ENCODE measurements around the gene LRRC36.
A peak's percentile ranks its signal among the peaks of the same experiment; 100 is the strongest.

LRRC36 gene

DNA sequence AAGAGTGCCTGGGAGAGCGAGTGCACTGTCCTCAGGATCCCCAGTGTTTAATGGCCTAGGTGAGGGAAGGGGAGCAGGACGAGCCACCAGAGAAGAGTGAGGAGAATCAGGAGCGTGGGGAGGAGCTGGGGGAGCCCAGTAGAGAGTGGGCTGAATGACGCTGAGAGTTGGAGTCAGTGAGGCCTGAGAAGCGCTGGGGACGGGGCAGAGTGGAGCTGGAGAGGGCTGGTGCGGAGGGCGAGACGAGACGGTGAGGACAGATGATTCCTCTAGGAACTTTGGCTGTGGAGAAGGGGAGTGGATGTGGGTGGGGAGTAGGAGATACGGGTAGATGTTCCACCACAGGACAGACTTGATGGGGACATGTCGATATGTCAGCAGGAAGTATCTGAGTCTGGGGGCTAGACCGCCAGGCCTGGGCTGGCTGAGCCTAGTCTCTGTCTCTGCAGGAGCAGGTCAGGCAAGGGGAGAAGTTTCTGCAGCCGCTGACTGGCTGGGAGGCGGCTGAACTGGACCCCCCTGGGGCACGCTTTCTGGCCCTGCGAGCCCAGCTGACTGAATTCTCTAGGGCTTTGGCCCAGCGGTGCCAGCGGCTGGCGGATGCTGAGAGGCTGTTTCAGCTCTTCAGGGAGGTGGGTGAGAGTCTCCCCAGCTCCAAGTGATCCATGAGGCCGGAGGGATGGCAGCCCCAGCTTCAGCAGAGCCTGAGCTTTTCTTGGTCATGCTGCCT lies 42.6 kb upstream of the LRRC36 start:
- Histone ChIP-seq H3K79me2 (ENCODE audit: insufficient read depth, low read length) (no peaks in the 10 kb centered on the region), H3K4me3 (ENCODE audit: low read depth in 1 of 2, low read length in 2 of 2) (no peak overlapping the region), H4K20me1 (ENCODE audit: insufficient read depth, low read length) (no peaks in the 10 kb centered on the region; the same call in 1 of the 2 replicates), H3K9me3 (ENCODE audit: insufficient read depth, low read length, severe bottlenecking) (no peaks in the 10 kb centered on the region), H3K4me1 (ENCODE audit: insufficient read depth, low read length) (no peaks in the 10 kb centered on the region), H3K9ac (ENCODE audit: low read depth, low read length) (no peak overlapping the region), H3K27ac (ENCODE audit: low read length) (no peak overlapping the region), H2AFZ (ENCODE audit: low read depth, low read length) (no peak overlapping the region), H3K4me2 (ENCODE audit: insufficient read depth, low read length) (no peak overlapping the region), H3K36me3 (ENCODE audit: insufficient read depth, low read length) (no peaks in the 10 kb centered on the region), H3K27me3 (ENCODE audit: insufficient read depth, low read length, poor library complexity) (no peaks in the 10 kb centered on the region)
- DNase-seq (no peak), ATAC-seq (ENCODE audit: insufficient read depth, low read depth) (no peak)
- TF ChIP-seq, protein P1, sequence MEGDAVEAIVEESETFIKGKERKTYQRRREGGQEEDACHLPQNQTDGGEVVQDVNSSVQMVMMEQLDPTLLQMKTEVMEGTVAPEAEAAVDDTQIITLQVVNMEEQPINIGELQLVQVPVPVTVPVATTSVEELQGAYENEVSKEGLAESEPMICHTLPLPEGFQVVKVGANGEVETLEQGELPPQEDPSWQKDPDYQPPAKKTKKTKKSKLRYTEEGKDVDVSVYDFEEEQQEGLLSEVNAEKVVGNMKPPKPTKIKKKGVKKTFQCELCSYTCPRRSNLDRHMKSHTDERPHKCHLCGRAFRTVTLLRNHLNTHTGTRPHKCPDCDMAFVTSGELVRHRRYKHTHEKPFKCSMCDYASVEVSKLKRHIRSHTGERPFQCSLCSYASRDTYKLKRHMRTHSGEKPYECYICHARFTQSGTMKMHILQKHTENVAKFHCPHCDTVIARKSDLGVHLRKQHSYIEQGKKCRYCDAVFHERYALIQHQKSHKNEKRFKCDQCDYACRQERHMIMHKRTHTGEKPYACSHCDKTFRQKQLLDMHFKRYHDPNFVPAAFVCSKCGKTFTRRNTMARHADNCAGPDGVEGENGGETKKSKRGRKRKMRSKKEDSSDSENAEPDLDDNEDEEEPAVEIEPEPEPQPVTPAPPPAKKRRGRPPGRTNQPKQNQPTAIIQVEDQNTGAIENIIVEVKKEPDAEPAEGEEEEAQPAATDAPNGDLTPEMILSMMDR (IDR thresholded peaks at IDR 0.05; ENCODE audit: borderline replicate concordance, extremely low read depth, low read length, poor library complexity, severe bottlenecking), result no peak
- TF ChIP-seq EZH2 (IDR thresholded peaks at IDR 0.05; ENCODE audit: borderline replicate concordance, low read depth, low read length, severe bottlenecking), result no peak

DNA sequence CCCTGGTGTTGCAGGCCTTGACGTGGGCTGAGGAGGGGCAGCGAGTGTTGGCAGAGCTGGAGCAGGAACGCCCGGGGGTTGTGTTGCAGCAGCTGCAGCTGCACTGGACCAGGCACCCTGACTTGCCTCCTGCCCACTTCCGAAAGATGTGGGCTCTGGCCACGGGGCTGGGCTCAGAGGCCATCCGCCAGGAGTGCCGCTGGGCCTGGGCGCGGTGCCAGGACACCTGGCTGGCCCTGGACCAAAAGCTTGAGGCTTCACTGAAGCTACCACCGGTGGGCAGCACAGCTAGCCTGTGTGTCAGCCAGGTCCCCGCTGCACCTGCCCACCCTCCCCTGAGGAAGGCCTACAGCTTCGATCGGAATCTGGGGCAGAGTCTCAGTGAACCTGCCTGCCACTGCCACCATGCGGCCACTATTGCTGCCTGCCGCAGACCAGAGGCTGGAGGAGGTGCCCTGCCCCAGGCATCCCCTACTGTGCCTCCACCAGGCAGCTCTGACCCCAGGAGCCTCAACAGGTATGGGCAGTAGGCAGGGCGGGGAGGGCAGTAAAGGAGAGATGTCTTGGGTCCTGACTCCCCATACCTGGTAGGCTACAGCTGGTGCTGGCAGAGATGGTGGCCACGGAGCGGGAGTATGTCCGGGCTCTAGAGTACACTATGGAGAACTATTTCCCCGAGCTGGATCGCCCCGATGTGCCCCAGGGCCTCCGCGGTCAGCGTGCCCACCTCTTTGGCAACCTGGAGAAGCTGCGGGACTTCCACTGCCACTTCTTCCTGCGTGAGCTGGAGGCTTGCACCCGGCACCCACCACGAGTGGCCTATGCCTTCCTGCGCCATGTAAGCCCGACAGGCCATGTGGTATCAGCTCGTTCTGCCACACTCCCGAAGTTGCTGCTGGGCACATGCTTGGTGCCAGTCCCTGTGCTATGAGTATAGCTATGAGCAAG lies 41.6 kb upstream of the LRRC36 start:
- Histone ChIP-seq H3K4me2 (ENCODE audit: insufficient read depth, low read length) (no peak overlapping the region), H3K79me2 (ENCODE audit: insufficient read depth, low read length) (no peaks in the 10 kb centered on the region)
- no peak for DNase-seq

DNA sequence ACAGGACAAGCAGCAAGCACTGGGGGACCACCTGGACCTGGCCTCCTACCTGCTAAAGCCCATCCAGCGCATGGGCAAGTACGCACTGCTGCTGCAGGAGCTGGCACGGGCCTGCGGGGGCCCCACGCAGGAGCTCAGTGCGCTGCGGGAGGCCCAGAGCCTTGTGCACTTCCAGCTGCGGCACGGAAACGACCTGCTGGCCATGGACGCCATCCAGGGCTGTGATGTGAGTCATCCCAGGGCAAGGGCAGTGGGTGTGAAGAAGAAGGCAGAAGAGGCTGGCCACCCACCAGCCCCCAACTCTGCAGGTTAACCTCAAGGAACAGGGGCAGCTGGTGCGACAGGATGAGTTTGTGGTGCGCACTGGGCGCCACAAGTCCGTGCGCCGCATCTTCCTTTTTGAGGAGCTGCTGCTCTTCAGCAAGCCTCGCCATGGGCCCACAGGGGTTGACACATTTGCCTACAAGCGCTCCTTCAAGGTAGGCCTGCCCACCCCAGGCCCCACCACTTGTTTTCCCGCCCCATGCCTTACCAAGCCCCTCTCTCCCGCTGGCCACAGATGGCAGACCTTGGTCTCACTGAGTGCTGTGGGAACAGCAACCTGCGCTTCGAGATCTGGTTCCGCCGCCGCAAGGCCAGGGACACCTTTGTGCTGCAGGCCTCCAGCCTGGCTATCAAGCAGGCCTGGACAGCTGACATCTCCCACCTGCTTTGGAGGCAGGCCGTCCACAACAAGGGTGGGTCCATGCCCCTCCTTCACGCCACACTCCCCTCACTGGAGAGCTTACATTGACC lies 40.0 kb upstream of the LRRC36 start:
- ATAC-seq (ENCODE audit: insufficient read depth, low read depth) (no peak), DNase-seq (no peak)
- Histone ChIP-seq H3K4me1 (ENCODE audit: insufficient read depth, low read length) (no peaks in the 10 kb centered on the region), H3K79me2 (ENCODE audit: insufficient read depth, low read length) (no peaks in the 10 kb centered on the region), H2AFZ (ENCODE audit: low read depth, low read length) (no peak overlapping the region), H3K27ac (ENCODE audit: low read length) (no peak overlapping the region), H3K9ac (ENCODE audit: low read depth, low read length) (no peak overlapping the region), H4K20me1 (ENCODE audit: insufficient read depth, low read length) (no peaks in the 10 kb centered on the region; the same call in 1 of the 2 replicates), H3K4me3 (ENCODE audit: low read depth in 1 of 2, low read length in 2 of 2) (no peak overlapping the region), H3K4me2 (ENCODE audit: insufficient read depth, low read length) (no peak overlapping the region), H3K9me3 (ENCODE audit: insufficient read depth, low read length, severe bottlenecking) (no peaks in the 10 kb centered on the region), H3K36me3 (ENCODE audit: insufficient read depth, low read length) (no peaks in the 10 kb centered on the region), H3K27me3 (ENCODE audit: insufficient read depth, low read length, poor library complexity) (no peaks in the 10 kb centered on the region)
- TF ChIP-seq, protein P1 (IDR thresholded peaks at IDR 0.05; ENCODE audit: borderline replicate concordance, extremely low read depth, low read length, poor library complexity, severe bottlenecking), result no peak
- no peak for TF ChIP-seq EZH2 (IDR thresholded peaks at IDR 0.05; ENCODE audit: borderline replicate concordance, low read depth, low read length, severe bottlenecking)

More for the DNA sequence above, 41.6 kb upstream of the LRRC36 start:
- H3K9me3 ChIP-seq (ENCODE audit: insufficient read depth, low read length, severe bottlenecking), result no peaks in the 10 kb centered on the region
- no peaks in the 10 kb centered on the region; the same call in 1 of the 2 replicates for H4K20me1 ChIP-seq (ENCODE audit: insufficient read depth, low read length)
- H3K27me3 ChIP-seq (ENCODE audit: insufficient read depth, low read length, poor library complexity), result no peaks in the 10 kb centered on the region
- no peak overlapping the region for H3K9ac ChIP-seq (ENCODE audit: low read depth, low read length)
- no peaks in the 10 kb centered on the region for H3K36me3 ChIP-seq (ENCODE audit: insufficient read depth, low read length)
- 0 out of 3 replicates have a peak, but pooled peaks have one; percentile 18 for ATAC-seq (ENCODE audit: insufficient read depth, low read depth)
- H3K27ac ChIP-seq (ENCODE audit: low read length), result no peak overlapping the region
- H3K4me1 ChIP-seq (ENCODE audit: insufficient read depth, low read length), result no peaks in the 10 kb centered on the region
- no peak overlapping the region for H3K4me3 ChIP-seq (ENCODE audit: low read depth in 1 of 2, low read length in 2 of 2)
- no peak overlapping the region for H2AFZ ChIP-seq (ENCODE audit: low read depth, low read length)
- no peak for TF ChIP-seq EZH2 (IDR thresholded peaks at IDR 0.05; ENCODE audit: borderline replicate concordance, low read depth, low read length, severe bottlenecking)
- TF ChIP-seq, protein P1 (IDR thresholded peaks at IDR 0.05; ENCODE audit: borderline replicate concordance, extremely low read depth, low read length, poor library complexity, severe bottlenecking), result peak; percentile 18
